ENCODE measurements around the gene PPP2R3C.
A peak's percentile ranks its signal among the peaks of the same experiment; 100 is the strongest.
"Not testable (repeated sequence)": the region's sequence is repeated elsewhere in the genome, so short reads cannot be mapped to it uniquely, and the experiment has no call there.

Gene PPP2R3C

GRCh38 chr14:35051796-35052195 is 70.0 kb downstream of the PPP2R3C start:
- DNase-seq (ENCODE audit: low spot score) = no peak

- DNase-seq (ENCODE audit: low spot score) = no peak
Observed at GRCh38 chr14:35050652-35051051, 71.1 kb downstream of the PPP2R3C start.

- no peak for DNase-seq (ENCODE audit: low spot score)
Observed at GRCh38 chr14:35047976-35048513, 73.7 kb downstream of the PPP2R3C start.

- peak; percentile 46 for DNase-seq (ENCODE audit: low spot score)
Observed at GRCh38 chr14:35046751-35047536, 74.8 kb downstream of the PPP2R3C start.

GRCh38 chr14:35046048-35046750 is 75.6 kb downstream of the PPP2R3C start, which contains the start of gene FAM177A1:
FAM177A1 (plus strand) TSS chr14:35046272; CDS start chr14:35046464, 192 bp downstream.
- peak; percentile 98 for DNase-seq (ENCODE audit: low spot score)

GRCh38 chr14:35045798-35046047 is 76.1 kb downstream of the PPP2R3C start:
- DNase-seq (ENCODE audit: low spot score) = no peak

GRCh38 chr14:35044939-35045797 is 76.6 kb downstream of the PPP2R3C start:
- DNase-seq (ENCODE audit: low spot score) = no peak

GRCh38 chr14:35043046-35043445 is 78.7 kb downstream of the PPP2R3C start:
- no peak for DNase-seq (ENCODE audit: low spot score)

- no peak for DNase-seq (ENCODE audit: low spot score)
Observed at GRCh38 chr14:35042632-35043031, 79.2 kb downstream of the PPP2R3C start.

- not testable (repeated sequence) for DNase-seq (ENCODE audit: low spot score)
Observed at GRCh38 chr14:35038312-35038711, 83.5 kb downstream of the PPP2R3C start.

Measured in CD4-positive, alpha-beta T cell treated with Interleukin-15 for 4 hours (primary cell).